WTC11 (cell line): ENCODE measurements around the gene SCPEP1. TPM values are rescaled to one million over a fixed set of nuclear protein-coding genes. Genes with fewer than 3 reads are reported as not detected.

ENCODE experiments used
- ATAC-seq: fragments of 200-7000 bp; cut with Tn5 transposase; 2 replicates; pipeline ENCODE4 v1.10.0; 2021; ENCODE audit warnings: mild to moderate bottlenecking, moderate library complexity
- CTCF ChIA-PET: fragments of 300-600 bp; sonication (Branson Sonifier 250); formaldehyde crosslinking; loops from one replicate; lab custom pipeline; 2021; ENCODE audit warnings: antibody characterized with exemption; lab: Charles Lee
- POLR2A ChIA-PET: fragments of 350-600 bp; sonication (Branson Sonifier 250); formaldehyde crosslinking; loops from one replicate; lab custom pipeline; 2021; ENCODE audit warnings: antibody characterized with exemption; lab: Charles Lee
- DNase-seq: peaks from one replicate; pipeline ENCODE4 v3.0.0; 2021; ENCODE audit warnings: low spot score
- H3K27ac Mint-ChIP-seq: 2 replicates; pipeline ENCODE4 v1.8.0; 2021; ENCODE audit warnings: mixed read lengths
- H3K27me3 Mint-ChIP-seq: 2 replicates; pipeline ENCODE4 v1.8.0; 2021; ENCODE audit warnings: low read depth, mild to moderate bottlenecking, moderate library complexity, mixed read lengths
- H3K36me3 Mint-ChIP-seq: 2 replicates; pipeline ENCODE4 v1.8.0; 2021; ENCODE audit warnings: mixed read lengths
- H3K4me1 Mint-ChIP-seq: 2 replicates; pipeline ENCODE4 v1.8.0; 2022; ENCODE audit warnings: mixed read lengths
- H3K4me3 Mint-ChIP-seq: 2 replicates; pipeline ENCODE4 v1.8.0; 2021; ENCODE audit warnings: mild to moderate bottlenecking, moderate library complexity, mixed read lengths
- H3K9me3 Mint-ChIP-seq: 2 replicates; pipeline ENCODE4 v1.8.0; 2021; ENCODE audit warnings: mixed read lengths
- CBFB ChIP-seq: sonication (generic); formaldehyde crosslinking; IDR thresholded peaks from 2 replicates; pipeline ENCODE4 v1.8.1; 2022; ENCODE audit warnings: mild to moderate bottlenecking, low read depth, missing genetic modification reagents
- FOXK1 ChIP-seq: sonication (generic); formaldehyde crosslinking; IDR thresholded peaks from 2 replicates; pipeline ENCODE4 v1.8.0; 2022; ENCODE audit warnings: mild to moderate bottlenecking, moderate library complexity, missing genetic modification reagents
- FOXP1 ChIP-seq: sonication (generic); formaldehyde crosslinking; IDR thresholded peaks from 2 replicates; pipeline ENCODE4 v1.8.0; 2022; ENCODE audit warnings: missing genetic modification reagents, mild to moderate bottlenecking, moderate library complexity, borderline replicate concordance
- KAT7 ChIP-seq: sonication (generic); formaldehyde crosslinking; IDR thresholded peaks from 2 replicates; pipeline ENCODE4 v1.8.1; 2023; ENCODE audit warnings: missing genetic modification reagents, mild to moderate bottlenecking, borderline replicate concordance
- NFATC4 ChIP-seq: fragments of 250-450 bp; sonication (Bioruptor Pico); IDR thresholded peaks from 2 replicates; pipeline ENCODE4 v1.9.0; 2021; ENCODE audit warnings: mild to moderate bottlenecking
- NFE2L1 ChIP-seq: sonication (generic); formaldehyde crosslinking; IDR thresholded peaks from 2 replicates; pipeline ENCODE4 v1.8.1; 2023; ENCODE audit warnings: missing genetic modification reagents
- NFYB ChIP-seq: sonication (generic); formaldehyde crosslinking; conservative IDR thresholded peaks from 2 replicates; pipeline ENCODE4 v1.8.0; 2022; ENCODE audit warnings: low read depth, missing genetic modification reagents
- NR2C2 ChIP-seq: sonication (generic); formaldehyde crosslinking; IDR thresholded peaks from 2 replicates; pipeline ENCODE4 v1.8.0; 2022; ENCODE audit warnings: mild to moderate bottlenecking, missing genetic modification reagents
- OVOL2 ChIP-seq: fragments of 250-450 bp; sonication (Bioruptor Pico); IDR thresholded peaks from 2 replicates; pipeline ENCODE4 v1.9.0; 2021; ENCODE audit warnings: mild to moderate bottlenecking, borderline replicate concordance
- SOX15 ChIP-seq: fragments of 250-450 bp; sonication (Bioruptor Pico); IDR thresholded peaks from 2 replicates; pipeline ENCODE4 v1.9.0; 2021; ENCODE audit warnings: mild to moderate bottlenecking
- SP1 ChIP-seq: sonication (generic); formaldehyde crosslinking; conservative IDR thresholded peaks from 2 replicates; pipeline ENCODE4 v1.8.1; 2022; ENCODE audit warnings: missing genetic modification reagents
- TEAD1 ChIP-seq: sonication (generic); formaldehyde crosslinking; IDR thresholded peaks from 2 replicates; pipeline ENCODE4 v1.8.0; 2022; ENCODE audit warnings: mild to moderate bottlenecking, missing genetic modification reagents
- ZNF121 ChIP-seq: sonication (generic); formaldehyde crosslinking; IDR thresholded peaks from 2 replicates; pipeline ENCODE4 v1.8.0; 2023; ENCODE audit warnings: missing genetic modification reagents
- ZNF219 ChIP-seq: sonication (generic); formaldehyde crosslinking; IDR thresholded peaks from 2 replicates; pipeline ENCODE4 v1.8.0; 2023; ENCODE audit warnings: missing genetic modification reagents, mild to moderate bottlenecking, borderline replicate concordance
- ZNF671 ChIP-seq: fragments of 250-450 bp; sonication (Bioruptor Pico); IDR thresholded peaks from 2 replicates; pipeline ENCODE4 v1.8.0; 2021; ENCODE audit warnings: mild to moderate bottlenecking
- total RNA-seq: library from RNA; stranded (reverse); gene quantifications from 3 replicates; pipeline ENCODE4 v1.2.3, GENCODE V29; 2021
- TF ChIP-seq, protein P1 (sequence below): sonication (generic); formaldehyde crosslinking; IDR thresholded peaks from 2 replicates; pipeline ENCODE4 v1.8.1; 2023; ENCODE audit warnings: mild to moderate bottlenecking, missing genetic modification reagents
- TF ChIP-seq, protein P2 (sequence below): sonication (generic); formaldehyde crosslinking; IDR thresholded peaks from 2 replicates; pipeline ENCODE4 v1.8.0; 2022; ENCODE audit warnings: mild to moderate bottlenecking, missing genetic modification reagents
- TF ChIP-seq, protein P3 (sequence below): sonication (generic); formaldehyde crosslinking; IDR thresholded peaks from 2 replicates; pipeline ENCODE4 v1.8.0; 2023; ENCODE audit warnings: missing genetic modification reagents, mild to moderate bottlenecking, borderline replicate concordance
- TF ChIP-seq, protein P4 (sequence below): sonication (generic); formaldehyde crosslinking; IDR thresholded peaks from 2 replicates; pipeline ENCODE4 v1.8.1; 2023; ENCODE audit warnings: mild to moderate bottlenecking, moderate library complexity, missing genetic modification reagents
- TF ChIP-seq, protein P5 (sequence below): sonication (generic); formaldehyde crosslinking; IDR thresholded peaks from 2 replicates; pipeline ENCODE4 v1.8.1; 2022; ENCODE audit warnings: low read depth, missing genetic modification reagents, borderline replicate concordance
- TF ChIP-seq, protein P6 (sequence below): fragments of 250-450 bp; sonication (Bioruptor Pico); IDR thresholded peaks from 2 replicates; pipeline ENCODE4 v1.9.0; 2021; ENCODE audit warnings: mild to moderate bottlenecking
- TF ChIP-seq, protein P7 (sequence below): sonication (generic); formaldehyde crosslinking; IDR thresholded peaks from 2 replicates; pipeline ENCODE4 v1.8.0; 2022; ENCODE audit warnings: mild to moderate bottlenecking, missing genetic modification reagents

SCPEP1 gene
- total RNA-seq, 1 experiment from 2014 or later, result 49.3 TPM

DNA sequence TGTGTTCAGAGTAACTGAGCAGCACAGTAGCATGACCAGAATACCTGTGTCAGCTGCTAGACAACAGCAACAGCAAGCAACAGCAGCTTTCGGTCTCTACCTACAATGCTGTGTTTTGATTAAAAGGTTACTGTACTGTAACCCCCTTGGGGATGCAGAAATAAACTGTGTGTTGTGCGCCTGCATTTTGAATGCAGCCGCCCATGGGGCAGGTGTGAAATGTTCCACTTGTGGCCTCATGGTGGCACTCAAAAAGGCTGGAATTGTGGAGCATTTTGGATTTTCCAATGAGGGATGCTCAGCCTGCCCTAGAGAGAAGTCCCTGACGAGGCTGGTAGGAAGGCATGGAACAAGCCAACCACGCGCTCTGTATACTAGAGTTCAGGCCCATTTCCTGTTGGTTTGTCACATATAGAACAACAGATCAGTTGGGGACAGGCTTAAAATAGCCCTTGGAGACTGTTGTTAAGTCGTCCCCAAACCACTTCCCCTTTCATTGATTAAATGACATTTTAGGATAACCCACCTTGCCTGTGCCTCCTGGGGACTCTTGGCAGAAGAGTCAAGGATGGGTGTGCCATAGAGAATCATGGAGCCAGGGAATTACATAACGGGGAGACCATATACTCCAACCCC is 27.1 kb downstream of the SCPEP1 start:
- ATAC-seq, result peak; percentile 53
- Mint-ChIP-seq H3K4me1 (peaks cover 10% of the 10 kb centered on the region), H3K36me3 (peaks cover 10% of the 10 kb centered on the region), H3K9me3 (no peaks in the 10 kb centered on the region), H3K27me3 (no peaks in the 10 kb centered on the region), H3K27ac (no peak overlapping the region), H3K4me3 (no peak overlapping the region)
- no peak for DNase-seq
- ChIA-PET CTCF (interaction anchor here (1.2 kb wide), 1 partner anchor 101 kb away, joined by 5 read pairs; no protein-coding TSS in a partner anchor), POLR2A (no interaction called here)
- TF ChIP-seq, protein P1, sequence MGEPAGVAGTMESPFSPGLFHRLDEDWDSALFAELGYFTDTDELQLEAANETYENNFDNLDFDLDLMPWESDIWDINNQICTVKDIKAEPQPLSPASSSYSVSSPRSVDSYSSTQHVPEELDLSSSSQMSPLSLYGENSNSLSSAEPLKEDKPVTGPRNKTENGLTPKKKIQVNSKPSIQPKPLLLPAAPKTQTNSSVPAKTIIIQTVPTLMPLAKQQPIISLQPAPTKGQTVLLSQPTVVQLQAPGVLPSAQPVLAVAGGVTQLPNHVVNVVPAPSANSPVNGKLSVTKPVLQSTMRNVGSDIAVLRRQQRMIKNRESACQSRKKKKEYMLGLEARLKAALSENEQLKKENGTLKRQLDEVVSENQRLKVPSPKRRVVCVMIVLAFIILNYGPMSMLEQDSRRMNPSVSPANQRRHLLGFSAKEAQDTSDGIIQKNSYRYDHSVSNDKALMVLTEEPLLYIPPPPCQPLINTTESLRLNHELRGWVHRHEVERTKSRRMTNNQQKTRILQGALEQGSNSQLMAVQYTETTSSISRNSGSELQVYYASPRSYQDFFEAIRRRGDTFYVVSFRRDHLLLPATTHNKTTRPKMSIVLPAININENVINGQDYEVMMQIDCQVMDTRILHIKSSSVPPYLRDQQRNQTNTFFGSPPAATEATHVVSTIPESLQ (CRISPR knock-in tag), result no peak
- TF ChIP-seq, protein P2, sequence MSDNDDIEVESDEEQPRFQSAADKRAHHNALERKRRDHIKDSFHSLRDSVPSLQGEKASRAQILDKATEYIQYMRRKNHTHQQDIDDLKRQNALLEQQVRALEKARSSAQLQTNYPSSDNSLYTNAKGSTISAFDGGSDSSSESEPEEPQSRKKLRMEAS (CRISPR knock-in tag), result peak; percentile 46; the same call in 1 of the 2 replicates
- TF ChIP-seq KAT7 (CRISPR knock-in tag) (no peak), OVOL2 (no peak)
- TF ChIP-seq, protein P3, sequence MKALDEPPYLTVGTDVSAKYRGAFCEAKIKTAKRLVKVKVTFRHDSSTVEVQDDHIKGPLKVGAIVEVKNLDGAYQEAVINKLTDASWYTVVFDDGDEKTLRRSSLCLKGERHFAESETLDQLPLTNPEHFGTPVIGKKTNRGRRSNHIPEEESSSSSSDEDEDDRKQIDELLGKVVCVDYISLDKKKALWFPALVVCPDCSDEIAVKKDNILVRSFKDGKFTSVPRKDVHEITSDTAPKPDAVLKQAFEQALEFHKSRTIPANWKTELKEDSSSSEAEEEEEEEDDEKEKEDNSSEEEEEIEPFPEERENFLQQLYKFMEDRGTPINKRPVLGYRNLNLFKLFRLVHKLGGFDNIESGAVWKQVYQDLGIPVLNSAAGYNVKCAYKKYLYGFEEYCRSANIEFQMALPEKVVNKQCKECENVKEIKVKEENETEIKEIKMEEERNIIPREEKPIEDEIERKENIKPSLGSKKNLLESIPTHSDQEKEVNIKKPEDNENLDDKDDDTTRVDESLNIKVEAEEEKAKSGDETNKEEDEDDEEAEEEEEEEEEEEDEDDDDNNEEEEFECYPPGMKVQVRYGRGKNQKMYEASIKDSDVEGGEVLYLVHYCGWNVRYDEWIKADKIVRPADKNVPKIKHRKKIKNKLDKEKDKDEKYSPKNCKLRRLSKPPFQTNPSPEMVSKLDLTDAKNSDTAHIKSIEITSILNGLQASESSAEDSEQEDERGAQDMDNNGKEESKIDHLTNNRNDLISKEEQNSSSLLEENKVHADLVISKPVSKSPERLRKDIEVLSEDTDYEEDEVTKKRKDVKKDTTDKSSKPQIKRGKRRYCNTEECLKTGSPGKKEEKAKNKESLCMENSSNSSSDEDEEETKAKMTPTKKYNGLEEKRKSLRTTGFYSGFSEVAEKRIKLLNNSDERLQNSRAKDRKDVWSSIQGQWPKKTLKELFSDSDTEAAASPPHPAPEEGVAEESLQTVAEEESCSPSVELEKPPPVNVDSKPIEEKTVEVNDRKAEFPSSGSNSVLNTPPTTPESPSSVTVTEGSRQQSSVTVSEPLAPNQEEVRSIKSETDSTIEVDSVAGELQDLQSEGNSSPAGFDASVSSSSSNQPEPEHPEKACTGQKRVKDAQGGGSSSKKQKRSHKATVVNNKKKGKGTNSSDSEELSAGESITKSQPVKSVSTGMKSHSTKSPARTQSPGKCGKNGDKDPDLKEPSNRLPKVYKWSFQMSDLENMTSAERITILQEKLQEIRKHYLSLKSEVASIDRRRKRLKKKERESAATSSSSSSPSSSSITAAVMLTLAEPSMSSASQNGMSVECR (CRISPR knock-in tag), result no peak

DNA sequence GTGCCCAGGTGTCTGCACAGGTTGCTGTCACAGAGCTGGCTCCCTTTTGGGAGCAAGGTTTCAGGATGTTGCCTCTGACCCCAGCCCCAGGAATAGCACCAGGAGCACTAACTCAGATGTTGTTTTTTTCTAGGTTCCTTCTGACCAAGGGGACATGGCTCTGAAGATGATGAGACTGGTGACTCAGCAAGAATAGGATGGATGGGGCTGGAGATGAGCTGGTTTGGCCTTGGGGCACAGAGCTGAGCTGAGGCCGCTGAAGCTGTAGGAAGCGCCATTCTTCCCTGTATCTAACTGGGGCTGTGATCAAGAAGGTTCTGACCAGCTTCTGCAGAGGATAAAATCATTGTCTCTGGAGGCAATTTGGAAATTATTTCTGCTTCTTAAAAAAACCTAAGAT is 28.1 kb downstream of the SCPEP1 start:
- H3K9me3 Mint-ChIP-seq, result no peaks in the 10 kb centered on the region
- H3K4me3 Mint-ChIP-seq, result no peak overlapping the region
- H3K4me1 Mint-ChIP-seq, result peaks cover 17% of the 10 kb centered on the region
- no peak overlapping the region for H3K27ac Mint-ChIP-seq
- POLR2A ChIA-PET, result no interaction called here
- ATAC-seq, result no peak
- TF ChIP-seq SOX15 (CRISPR knock-in tag) (no peak), TEAD1 (CRISPR knock-in tag) (no peak), NR2C2 (CRISPR knock-in tag) (no peak), NFE2L1 (CRISPR knock-in tag) (no peak), ZNF121 (CRISPR knock-in tag) (no peak), CBFB (CRISPR knock-in tag) (no peak), NFATC4 (CRISPR knock-in tag) (no peak), FOXK1 (CRISPR knock-in tag) (no peak), ZNF219 (CRISPR knock-in tag) (no peak), NFYB (CRISPR knock-in tag) (no peak), FOXP1 (CRISPR knock-in tag) (no peak), SP1 (CRISPR knock-in tag) (no peak), ZNF671 (CRISPR knock-in tag) (no peak)
- TF ChIP-seq, protein P4, sequence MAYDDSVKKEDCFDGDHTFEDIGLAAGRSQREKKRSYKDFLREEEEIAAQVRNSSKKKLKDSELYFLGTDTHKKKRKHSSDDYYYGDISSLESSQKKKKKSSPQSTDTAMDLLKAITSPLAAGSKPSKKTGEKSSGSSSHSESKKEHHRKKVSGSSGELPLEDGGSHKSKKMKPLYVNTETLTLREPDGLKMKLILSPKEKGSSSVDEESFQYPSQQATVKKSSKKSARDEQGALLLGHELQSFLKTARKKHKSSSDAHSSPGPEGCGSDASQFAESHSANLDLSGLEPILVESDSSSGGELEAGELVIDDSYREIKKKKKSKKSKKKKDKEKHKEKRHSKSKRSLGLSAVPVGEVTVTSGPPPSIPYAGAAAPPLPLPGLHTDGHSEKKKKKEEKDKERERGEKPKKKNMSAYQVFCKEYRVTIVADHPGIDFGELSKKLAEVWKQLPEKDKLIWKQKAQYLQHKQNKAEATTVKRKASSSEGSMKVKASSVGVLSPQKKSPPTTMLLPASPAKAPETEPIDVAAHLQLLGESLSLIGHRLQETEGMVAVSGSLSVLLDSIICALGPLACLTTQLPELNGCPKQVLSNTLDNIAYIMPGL, result no peak
- TF ChIP-seq, protein P1 (CRISPR knock-in tag), result no peak
- TF ChIP-seq, protein P5, sequence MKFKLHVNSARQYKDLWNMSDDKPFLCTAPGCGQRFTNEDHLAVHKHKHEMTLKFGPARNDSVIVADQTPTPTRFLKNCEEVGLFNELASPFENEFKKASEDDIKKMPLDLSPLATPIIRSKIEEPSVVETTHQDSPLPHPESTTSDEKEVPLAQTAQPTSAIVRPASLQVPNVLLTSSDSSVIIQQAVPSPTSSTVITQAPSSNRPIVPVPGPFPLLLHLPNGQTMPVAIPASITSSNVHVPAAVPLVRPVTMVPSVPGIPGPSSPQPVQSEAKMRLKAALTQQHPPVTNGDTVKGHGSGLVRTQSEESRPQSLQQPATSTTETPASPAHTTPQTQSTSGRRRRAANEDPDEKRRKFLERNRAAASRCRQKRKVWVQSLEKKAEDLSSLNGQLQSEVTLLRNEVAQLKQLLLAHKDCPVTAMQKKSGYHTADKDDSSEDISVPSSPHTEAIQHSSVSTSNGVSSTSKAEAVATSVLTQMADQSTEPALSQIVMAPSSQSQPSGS, result no peak
- TF ChIP-seq, protein P6, sequence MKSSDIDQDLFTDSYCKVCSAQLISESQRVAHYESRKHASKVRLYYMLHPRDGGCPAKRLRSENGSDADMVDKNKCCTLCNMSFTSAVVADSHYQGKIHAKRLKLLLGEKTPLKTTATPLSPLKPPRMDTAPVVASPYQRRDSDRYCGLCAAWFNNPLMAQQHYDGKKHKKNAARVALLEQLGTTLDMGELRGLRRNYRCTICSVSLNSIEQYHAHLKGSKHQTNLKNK (CRISPR knock-in tag), result no peak
- TF ChIP-seq, protein P7, sequence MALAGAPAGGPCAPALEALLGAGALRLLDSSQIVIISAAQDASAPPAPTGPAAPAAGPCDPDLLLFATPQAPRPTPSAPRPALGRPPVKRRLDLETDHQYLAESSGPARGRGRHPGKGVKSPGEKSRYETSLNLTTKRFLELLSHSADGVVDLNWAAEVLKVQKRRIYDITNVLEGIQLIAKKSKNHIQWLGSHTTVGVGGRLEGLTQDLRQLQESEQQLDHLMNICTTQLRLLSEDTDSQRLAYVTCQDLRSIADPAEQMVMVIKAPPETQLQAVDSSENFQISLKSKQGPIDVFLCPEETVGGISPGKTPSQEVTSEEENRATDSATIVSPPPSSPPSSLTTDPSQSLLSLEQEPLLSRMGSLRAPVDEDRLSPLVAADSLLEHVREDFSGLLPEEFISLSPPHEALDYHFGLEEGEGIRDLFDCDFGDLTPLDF (CRISPR knock-in tag), result no peak
- TF ChIP-seq, all 79 proteins: peak for 0
- CTCF ChIA-PET, result interaction anchor here (0.5 to 1.4 kb wide), 4 partner anchors 38 to 104 kb away, joined by 3 to 5 read pairs (median 4); no protein-coding TSS in a partner anchor
- DNase-seq, result no peak
- Mint-ChIP-seq H3K36me3 (peaks cover 10% of the 10 kb centered on the region), H3K27me3 (no peaks in the 10 kb centered on the region)
